ENCODE data around the gene TRDMT1.
"Not testable (repeated sequence)": the region's sequence is repeated elsewhere in the genome, so short reads cannot be mapped to it uniquely, and the experiment has no call there.

Gene TRDMT1

GRCh38 chr10:17125206-17125893, 76.1 kb downstream of the TRDMT1 start:
- DNase-seq, result no peak

GRCh38 chr10:17123961-17124360, 77.5 kb downstream of the TRDMT1 start:
- no peak for DNase-seq

GRCh38 chr10:17122726-17123661, 78.5 kb downstream of the TRDMT1 start:
- no peak for DNase-seq

GRCh38 chr10:17122052-17122451, 79.4 kb downstream of the TRDMT1 start:
- DNase-seq, result no peak

- DNase-seq, result no peak
Measured at GRCh38 chr10:17120694-17121093, 80.8 kb downstream of the TRDMT1 start.

- no peak for DNase-seq
Measured at GRCh38 chr10:17119845-17120244, 81.6 kb downstream of the TRDMT1 start.

- DNase-seq, result no peak
Measured at GRCh38 chr10:17116193-17116592, 85.3 kb downstream of the TRDMT1 start.

GRCh38 chr10:17115683-17116082, 85.8 kb downstream of the TRDMT1 start:
- no peak for DNase-seq

- DNase-seq, result not testable (repeated sequence)
Measured at GRCh38 chr10:17114878-17115444, 86.5 kb downstream of the TRDMT1 start.

GRCh38 chr10:17113889-17114540, 87.5 kb downstream of the TRDMT1 start:
- no peak for DNase-seq

- DNase-seq, result no peak
Measured at GRCh38 chr10:17113346-17113745, 88.1 kb downstream of the TRDMT1 start.

GRCh38 chr10:17112566-17112965, 88.9 kb downstream of the TRDMT1 start:
- DNase-seq, result no peak

GRCh38 chr10:17109475-17110207, 91.8 kb downstream of the TRDMT1 start:
- DNase-seq, result no peak

- no peak for DNase-seq
Measured at GRCh38 chr10:17109046-17109445, 92.4 kb downstream of the TRDMT1 start.

- no peak for DNase-seq
Measured at GRCh38 chr10:17106991-17107390, 94.5 kb downstream of the TRDMT1 start.

GRCh38 chr10:17101910-17102266, 99.6 kb downstream of the TRDMT1 start:
- DNase-seq, result no peak

GRCh38 chr10:17101257-17101909, 100.1 kb downstream of the TRDMT1 start:
- DNase-seq, result no peak

GRCh38 chr10:17100586-17100985, 100.9 kb downstream of the TRDMT1 start:
- no peak for DNase-seq

- DNase-seq, result no peak
Measured at GRCh38 chr10:17098012-17098411, 103.5 kb downstream of the TRDMT1 start.
